Right ventricle myocardium superior (tissue), 1 donor: ENCODE results near the gene MLLT1. TPM values are rescaled to one million over a fixed set of nuclear protein-coding genes. Genes with fewer than 3 reads are reported as not detected.

Experiments used
- ATAC-seq: fragments of 200-7000 bp; cut with Tn5 transposase; one replicate; pipeline ENCODE4 v1.9.1; 2020; ENCODE audit warnings: mild to moderate bottlenecking; ENCODE audit not compliant: poor library complexity
- DNase-seq: peaks from one replicate; pipeline ENCODE4 v3.0.0-alpha.2; 2020
- intact Hi-C: fragments of 100-400 bp; cut with DNase I; formaldehyde crosslinking; loops from one replicate; pipeline ENCODE4 v1.11.2; 2022
- total RNA-seq: library from RNA; stranded (reverse); fragmentation: NEBNext Ultra II Directional; extraction: Animal tissue kit (Norgen Biotek cat#: 25700); gene quantifications from one replicate; pipeline ENCODE4 v1.2.1, GENCODE V29; 2021
- donor health status: DM: no; HTN: yes; CAD: no; lungs with severe emphysema.

The MLLT1 gene
- total RNA-seq, 1 donor from 2014 or later, result 37.2 TPM

GRCh38 chr19:6264803-6265202 lies 15.0 kb downstream of the MLLT1 start:
- intact Hi-C loops, result no loop called here

GRCh38 chr19:6263735-6264444 lies 15.9 kb downstream of the MLLT1 start:
- no peak for ATAC-seq
- no peak for DNase-seq
- intact Hi-C loops, result no loop called here

More at GRCh38 chr19:6264803-6265202, 15.0 kb downstream of the MLLT1 start:
- ATAC-seq, result no peak
- no peak for DNase-seq

- no peak for ATAC-seq
- intact Hi-C loops, result no loop called here
- DNase-seq, result no peak
Observed at GRCh38 chr19:6263306-6263705, 16.5 kb downstream of the MLLT1 start.

- ATAC-seq (no peak), DNase-seq (no peak)
- intact Hi-C loops, result no loop called here
Observed at GRCh38 chr19:6262519-6262918, 17.3 kb downstream of the MLLT1 start.

GRCh38 chr19:6261883-6262282 lies 17.9 kb downstream of the MLLT1 start:
- intact Hi-C loops, result no loop called here
- no peak for ATAC-seq
- DNase-seq, result no peak

GRCh38 chr19:6260912-6261650 lies 18.7 kb downstream of the MLLT1 start:
- no peak for DNase-seq
- intact Hi-C loops, result no loop called here
- peak; percentile 55 for ATAC-seq

GRCh38 chr19:6260376-6260775 lies 19.4 kb downstream of the MLLT1 start:
- intact Hi-C loops, result no loop called here
- ATAC-seq (no peak), DNase-seq (no peak)

GRCh38 chr19:6259312-6259861 lies 20.4 kb downstream of the MLLT1 start:
- peak; percentile 29 for ATAC-seq
- intact Hi-C loops, result no loop called here
- no peak for DNase-seq

- DNase-seq, result no peak
- intact Hi-C loops, result no loop called here
- ATAC-seq, result no peak
Observed at GRCh38 chr19:6258812-6259311, 20.9 kb downstream of the MLLT1 start.

- DNase-seq, result no peak
- intact Hi-C loops, result no loop called here
- ATAC-seq, result no peak
Observed at GRCh38 chr19:6253954-6254733, 25.6 kb downstream of the MLLT1 start.

GRCh38 chr19:6252066-6252465 lies 27.7 kb downstream of the MLLT1 start:
- ATAC-seq, result no peak
- intact Hi-C loops, result no loop called here

GRCh38 chr19:6250909-6251308 lies 28.9 kb downstream of the MLLT1 start:
- peak; percentile 41 for DNase-seq
- intact Hi-C loops, result no loop called here
- ATAC-seq, result no peak

More at GRCh38 chr19:6252066-6252465, 27.7 kb downstream of the MLLT1 start:
- DNase-seq, result no peak

- intact Hi-C loops, result no loop called here
- DNase-seq (no peak), ATAC-seq (no peak)
Observed at GRCh38 chr19:6250024-6250615, 29.7 kb downstream of the MLLT1 start.

GRCh38 chr19:6249296-6249695 lies 30.5 kb downstream of the MLLT1 start:
- intact Hi-C loops, result no loop called here
- DNase-seq (peak; percentile 18), ATAC-seq (peak; percentile 11)

GRCh38 chr19:6248844-6249243 lies 30.9 kb downstream of the MLLT1 start:
- ATAC-seq (no peak), DNase-seq (no peak)
- intact Hi-C loops, result no loop called here

- intact Hi-C loops, result no loop called here
- ATAC-seq, result no peak
- DNase-seq, result no peak
Observed at GRCh38 chr19:6248341-6248740, 31.4 kb downstream of the MLLT1 start.

GRCh38 chr19:6247007-6247288 lies 32.8 kb downstream of the MLLT1 start:
- intact Hi-C loops, result no loop called here
- ATAC-seq (no peak), DNase-seq (no peak)

- ATAC-seq (peak; percentile 44), DNase-seq (peak; percentile 24)
- intact Hi-C loops, result no loop called here
Observed at GRCh38 chr19:6246174-6247006, 33.4 kb downstream of the MLLT1 start.
